Activated CD8-positive, alpha-beta T cell treated with anti-CD3 and anti-CD28 coated beads, Interleukin-2, amount 10 ng/mL, durations not matched to agents 7 days and 5 days (primary cell): ENCODE measurements around the gene SART3. TPM values are rescaled to one million over a fixed set of nuclear protein-coding genes. Genes with fewer than 3 reads are reported as not detected.
A peak's percentile ranks its signal among the peaks of the same experiment; 100 is the strongest.
"Not testable (repeated sequence)": the region's sequence is repeated elsewhere in the genome, so short reads cannot be mapped to it uniquely, and the experiment has no call there.

ENCODE experiments used
- ATAC-seq: fragments of 150-1000 bp; cut with Tn5 transposase; one replicate; pipeline ENCODE4 v1.10.0; 2021; ENCODE audit warnings: moderate library complexity
- CTCF ChIA-PET: fragments of 350-600 bp; sonication (Branson Sonifier 250); formaldehyde crosslinking; loops from one replicate; lab custom pipeline; 2021; ENCODE audit warnings: antibody characterized with exemption; lab: Charles Lee
- POLR2A ChIA-PET: fragments of 350-600 bp; sonication (Branson Sonifier 250); formaldehyde crosslinking; loops from one replicate; lab custom pipeline; 2021; ENCODE audit warnings: antibody characterized with exemption; lab: Charles Lee
- DNase-seq: peaks from one replicate; pipeline ENCODE4 v3.0.0-alpha.2; 2020
- H3K27ac Mint-ChIP-seq: one replicate; pipeline ENCODE4 v1.8.0; 2021; ENCODE audit warnings: mild to moderate bottlenecking, mixed read lengths
- H3K27me3 Mint-ChIP-seq: one replicate; pipeline ENCODE4 v1.8.0; 2021; ENCODE audit warnings: low read depth, mixed read lengths
- H3K36me3 Mint-ChIP-seq: one replicate; pipeline ENCODE4 v1.8.0; 2021; ENCODE audit warnings: low read depth, mixed read lengths
- H3K4me1 Mint-ChIP-seq: one replicate; pipeline ENCODE4 v1.8.0; 2021; ENCODE audit warnings: low read depth, mixed read lengths
- H3K4me3 Mint-ChIP-seq: one replicate; pipeline ENCODE4 v1.8.0; 2021; ENCODE audit warnings: mild to moderate bottlenecking, mixed read lengths
- H3K9me3 Mint-ChIP-seq: one replicate; pipeline ENCODE4 v1.8.0; 2022; ENCODE audit warnings: mixed read lengths; ENCODE audit not compliant: insufficient read depth
- total RNA-seq, 2 experiments: library from RNA; stranded (reverse); gene quantifications; one replicate each; pipeline ENCODE4 v1.2.3, GENCODE V29; 2021

The SART3 gene
- total RNA-seq, 2 experiments from 2014 or later = 67.9 to 76.9 TPM

DNA sequence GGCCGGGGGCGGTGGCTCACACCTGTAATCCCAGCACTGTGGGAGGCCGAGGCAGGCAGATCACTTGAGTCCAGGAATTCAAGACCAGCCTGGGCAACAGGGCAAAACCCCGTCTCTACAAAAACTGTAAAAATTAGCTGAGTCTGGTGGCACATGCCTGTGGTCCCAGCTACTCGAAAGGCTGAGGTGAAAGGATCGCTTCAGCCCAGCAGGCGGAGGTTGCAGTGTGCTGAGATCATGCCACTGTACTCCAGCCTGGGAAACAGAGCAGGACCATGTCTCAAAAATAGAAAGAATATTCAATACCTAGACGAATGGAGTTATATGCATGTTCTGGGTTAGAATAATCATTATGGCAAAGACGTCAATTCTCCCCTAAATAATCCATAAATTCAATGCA is 5.6 kb downstream of the SART3 start:
- DNase-seq = not testable (repeated sequence)

DNA sequence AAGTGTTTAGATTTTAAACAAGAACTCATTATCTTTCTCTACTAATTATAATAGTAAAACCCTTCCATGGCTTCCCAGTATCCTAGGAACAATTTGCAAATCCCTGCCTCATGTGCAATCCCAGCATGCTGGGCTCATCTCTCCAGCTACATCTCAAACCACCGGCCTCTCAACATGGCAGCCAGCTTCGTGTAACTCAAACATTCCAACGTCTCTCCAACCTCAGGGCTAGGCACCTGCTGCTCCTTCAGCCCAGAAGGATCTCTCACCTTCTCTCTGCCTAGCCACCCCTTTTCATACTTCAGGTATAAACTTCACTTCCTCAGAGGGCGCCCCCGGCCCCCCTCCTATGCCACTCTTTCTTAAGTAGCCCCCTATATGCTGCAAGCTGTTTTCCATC is 7.2 kb downstream of the SART3 start:
- H3K9me3 Mint-ChIP-seq = no peaks in the 10 kb centered on the region
- CTCF ChIA-PET = no interaction called here
- POLR2A ChIA-PET = no interaction called here
- H3K36me3 Mint-ChIP-seq = peaks cover 36% of the 10 kb centered on the region
- no peak overlapping the region for H3K27ac Mint-ChIP-seq
- ATAC-seq = no peak
- H3K4me1 Mint-ChIP-seq = peaks cover 63% of the 10 kb centered on the region
- no peak overlapping the region for H3K4me3 Mint-ChIP-seq
- DNase-seq = no peak
- H3K27me3 Mint-ChIP-seq = no peaks in the 10 kb centered on the region

More for the DNA sequence above, 5.6 kb downstream of the SART3 start:
- POLR2A ChIA-PET = interaction anchor here (0.6 kb wide), 1 partner anchor 1603 kb away, joined by 3 read pairs; no protein-coding TSS in a partner anchor
- Mint-ChIP-seq H3K36me3 (peaks cover 33% of the 10 kb centered on the region), H3K4me1 (peaks cover 69% of the 10 kb centered on the region)
- not testable (repeated sequence) for H3K27ac Mint-ChIP-seq, H3K4me3 Mint-ChIP-seq, H3K27me3 Mint-ChIP-seq, ATAC-seq, H3K9me3 Mint-ChIP-seq
- CTCF ChIA-PET = interaction anchor here (2.5 kb wide), 1 partner anchor 63 kb away, joined by 13 read pairs; no protein-coding TSS in a partner anchor

DNA sequence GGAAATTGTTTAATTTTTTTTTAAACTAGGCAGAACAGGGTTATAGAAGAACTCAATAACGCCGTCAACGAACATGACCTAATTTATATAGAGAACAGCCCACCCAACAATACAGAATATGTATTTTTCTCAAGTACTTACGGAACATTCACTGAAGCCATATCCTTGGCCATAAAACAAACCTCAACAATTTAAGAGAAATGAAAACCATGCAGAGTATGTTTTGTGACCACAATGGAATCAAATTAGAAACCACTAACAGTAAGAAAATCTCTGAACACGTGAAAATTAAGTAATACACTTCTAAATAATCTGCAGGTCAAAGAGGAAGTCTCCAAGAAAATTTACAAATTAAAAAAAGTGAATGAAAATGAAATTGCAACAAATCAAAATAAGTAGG is 9.4 kb downstream of the SART3 start:
- H3K4me1 Mint-ChIP-seq = peaks cover 51% of the 10 kb centered on the region
- no peak overlapping the region for H3K27ac Mint-ChIP-seq
- H3K9me3 Mint-ChIP-seq = no peaks in the 10 kb centered on the region
- CTCF ChIA-PET = no interaction called here
- peaks cover 36% of the 10 kb centered on the region for H3K36me3 Mint-ChIP-seq
- H3K27me3 Mint-ChIP-seq = no peaks in the 10 kb centered on the region
- no peak for DNase-seq
- ATAC-seq = peak; percentile 44
- H3K4me3 Mint-ChIP-seq = peak overlapping the region; percentile 10
- POLR2A ChIA-PET = no interaction called here

DNA sequence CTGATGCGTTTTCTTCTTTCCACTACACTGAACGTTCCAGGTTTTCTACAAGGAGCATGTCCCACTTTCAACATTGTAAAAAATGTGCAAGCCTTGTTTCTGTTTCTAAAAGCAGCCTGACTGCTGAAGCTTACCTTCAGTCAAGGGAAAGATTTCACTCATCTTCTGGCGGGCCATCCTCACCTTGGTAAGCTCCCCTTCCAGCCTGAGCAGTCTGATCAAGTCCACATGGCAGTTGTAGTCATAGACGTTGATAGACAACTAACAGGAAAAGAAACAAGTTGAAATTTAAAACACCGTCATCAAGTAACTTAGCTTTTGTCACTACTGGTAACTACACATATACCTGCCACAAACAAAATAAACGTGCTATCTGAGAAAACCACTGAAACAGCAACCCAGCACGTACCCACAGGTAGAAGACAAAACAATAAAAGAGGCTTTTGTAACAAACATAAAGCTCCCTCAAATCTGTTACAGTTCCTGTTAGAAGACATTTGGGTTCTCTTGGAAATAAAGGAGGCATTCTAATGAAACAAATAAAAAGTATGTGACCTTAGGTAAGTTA is 11.9 kb downstream of the SART3 start:
- Mint-ChIP-seq H3K4me1 (peaks cover 37% of the 10 kb centered on the region), H3K4me3 (no peak overlapping the region), H3K27me3 (no peaks in the 10 kb centered on the region), H3K9me3 (no peaks in the 10 kb centered on the region), H3K27ac (no peak overlapping the region), H3K36me3 (peaks cover 44% of the 10 kb centered on the region)
- CTCF ChIA-PET = interaction anchor here (1.1 to 2.3 kb wide), 3 partner anchors 11 to 115 kb away, joined by 4 to 10 read pairs (median 5); partner anchors contain the start of gene SART3
- peak; percentile 8 for DNase-seq
- POLR2A ChIA-PET = interaction anchor here (0.5 to 1.5 kb wide), 2 partner anchors 12 to 503 kb away, joined by 3 to 11 read pairs; partner anchors contain the start of genes SART3 and USP30
- no peak for ATAC-seq

DNA sequence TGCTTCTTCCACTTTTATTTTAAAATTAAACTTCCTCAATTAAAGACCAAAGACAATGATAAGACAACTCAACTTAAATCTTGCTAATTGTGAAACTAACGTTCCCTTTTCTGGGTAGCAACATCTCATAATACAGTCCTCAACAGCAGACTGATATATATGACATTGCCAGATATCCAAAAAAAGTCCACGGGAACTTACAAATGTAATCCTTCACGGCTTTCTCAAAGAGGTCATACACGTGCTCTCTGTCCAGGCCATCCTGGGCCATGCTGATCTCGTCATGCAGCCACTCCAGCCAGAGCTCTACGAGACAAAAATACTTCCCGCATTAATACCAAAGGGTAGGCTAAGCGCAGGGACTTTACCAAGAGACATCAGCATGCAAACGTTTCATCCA is 13.3 kb downstream of the SART3 start:
- ChIA-PET CTCF (no interaction called here), POLR2A (no interaction called here)
- Mint-ChIP-seq H3K4me1 (peaks cover 29% of the 10 kb centered on the region), H3K9me3 (no peaks in the 10 kb centered on the region), H3K36me3 (peaks cover 56% of the 10 kb centered on the region), H3K4me3 (no peak overlapping the region), H3K27ac (no peak overlapping the region), H3K27me3 (no peaks in the 10 kb centered on the region)
- DNase-seq (peak; percentile 11), ATAC-seq (no peak)

DNA sequence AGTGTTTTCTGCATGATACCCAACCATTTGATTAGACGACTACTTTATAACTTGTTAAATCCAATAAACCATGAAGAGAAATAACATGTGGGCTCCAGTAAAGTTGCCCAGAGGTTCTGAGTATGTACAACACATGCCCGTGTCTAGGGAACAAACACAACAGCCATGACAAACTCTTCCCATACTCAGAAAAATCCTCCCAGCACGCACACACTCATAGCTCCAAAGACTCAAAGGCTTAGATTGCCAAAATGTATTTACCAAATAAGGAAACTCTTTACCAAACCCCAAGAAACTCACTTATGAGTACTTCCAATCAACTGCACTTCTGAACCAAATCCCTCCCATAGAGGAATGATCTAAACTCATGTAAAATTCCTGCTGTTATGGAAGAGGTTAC is 17.3 kb downstream of the SART3 start:
- Mint-ChIP-seq H3K4me3 (no peak overlapping the region), H3K36me3 (peaks cover 49% of the 10 kb centered on the region), H3K27ac (no peak overlapping the region), H3K9me3 (no peaks in the 10 kb centered on the region), H3K27me3 (no peaks in the 10 kb centered on the region), H3K4me1 (peaks cover 2% of the 10 kb centered on the region)
- no peak for ATAC-seq
- CTCF ChIA-PET = interaction anchor here (0.7 to 1.4 kb wide), 2 partner anchors 9 to 31 kb away, joined by 3 read pairs; no protein-coding TSS in a partner anchor
- DNase-seq = peak; percentile 13
- POLR2A ChIA-PET = interaction anchor here (1.8 kb wide), 1 partner anchor 17 kb away, joined by 10 read pairs; the partner anchor contains the start of gene SART3

DNA sequence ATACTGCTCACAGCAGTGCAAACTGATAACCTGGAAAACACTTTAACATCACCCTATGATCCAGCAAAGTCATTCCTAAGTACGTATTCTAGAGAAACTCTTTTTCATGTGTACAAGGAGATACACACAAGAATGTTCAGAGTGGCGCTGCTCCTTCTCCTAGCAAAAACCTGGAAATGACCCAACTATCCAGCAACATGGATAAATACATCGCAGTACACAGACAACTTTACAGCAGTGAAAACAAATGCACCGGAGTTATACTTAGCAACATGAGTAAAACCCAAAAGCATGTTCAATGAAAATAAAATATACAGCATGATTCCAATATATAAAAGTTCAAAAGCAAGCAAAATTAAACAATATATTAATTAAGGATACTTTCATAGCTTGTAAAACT is 18.7 kb downstream of the SART3 start:
- ChIA-PET CTCF (interaction anchor here (0.6 kb wide), 1 partner anchor 12 kb away, joined by 3 read pairs; no protein-coding TSS in a partner anchor), POLR2A (no interaction called here)
- Mint-ChIP-seq H3K27ac (no peak overlapping the region), H3K4me1 (peaks cover 2% of the 10 kb centered on the region), H3K36me3 (peaks cover 50% of the 10 kb centered on the region), H3K9me3 (no peaks in the 10 kb centered on the region), H3K4me3 (no peak overlapping the region), H3K27me3 (no peaks in the 10 kb centered on the region)
- DNase-seq = no peak
- ATAC-seq = no peak

DNA sequence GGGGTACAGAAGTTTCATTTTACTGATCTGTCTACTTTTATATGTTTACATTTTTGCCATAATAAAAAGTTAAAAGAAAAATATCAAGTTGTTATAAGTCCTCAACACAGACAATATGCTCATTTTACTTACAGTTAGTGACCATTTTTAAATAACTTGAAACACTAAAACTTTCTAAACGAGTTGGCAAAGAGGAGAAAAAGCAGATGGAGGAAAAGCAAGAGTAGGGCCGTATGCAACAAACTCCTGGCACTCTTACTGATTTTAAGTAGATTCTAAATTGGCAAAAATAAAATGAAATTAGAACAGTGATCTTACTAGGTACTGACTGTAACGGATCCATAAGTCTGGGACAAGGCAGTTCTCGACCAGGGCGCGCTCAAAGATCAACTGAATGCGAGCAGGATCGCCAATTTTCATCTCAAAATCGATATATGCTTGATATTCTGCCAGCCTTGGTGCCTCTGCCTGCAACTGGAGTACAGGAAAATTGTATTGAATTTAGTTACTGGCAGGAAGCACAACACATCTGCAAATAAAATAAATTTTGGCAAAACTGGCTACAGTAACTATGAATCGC is 22.3 kb downstream of the SART3 start:
- H3K27ac Mint-ChIP-seq = no peak overlapping the region
- peaks cover 2% of the 10 kb centered on the region for H3K4me1 Mint-ChIP-seq
- ATAC-seq (no peak), DNase-seq (no peak)
- peaks cover 48% of the 10 kb centered on the region for H3K36me3 Mint-ChIP-seq
- no peak overlapping the region for H3K4me3 Mint-ChIP-seq
- POLR2A ChIA-PET = no interaction called here
- no peaks in the 10 kb centered on the region for H3K27me3 Mint-ChIP-seq
- CTCF ChIA-PET = no interaction called here
- H3K9me3 Mint-ChIP-seq = no peaks in the 10 kb centered on the region

DNA sequence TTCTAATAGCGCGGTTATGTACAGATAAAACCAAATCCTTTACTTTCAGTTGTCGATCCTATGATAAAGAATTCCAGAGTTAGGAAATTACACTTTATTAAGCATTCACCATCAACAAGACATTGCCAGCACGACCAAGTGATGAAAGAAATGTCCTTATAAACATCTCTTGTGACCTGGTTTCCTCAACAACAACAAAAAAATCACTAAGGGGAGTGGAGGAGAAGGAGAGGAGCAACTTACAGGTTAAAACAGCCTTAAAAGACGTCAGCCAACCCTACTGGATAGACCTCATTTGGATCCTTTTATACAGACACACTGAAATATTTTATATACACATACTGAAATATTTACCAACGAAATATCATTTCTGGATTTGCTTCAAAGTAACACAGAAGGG is 22.8 kb downstream of the SART3 start:
- peaks cover 2% of the 10 kb centered on the region for H3K4me1 Mint-ChIP-seq
- no peak overlapping the region for H3K4me3 Mint-ChIP-seq
- ATAC-seq (no peak), DNase-seq (no peak)
- no peaks in the 10 kb centered on the region for H3K27me3 Mint-ChIP-seq
- peaks cover 45% of the 10 kb centered on the region for H3K36me3 Mint-ChIP-seq
- POLR2A ChIA-PET = no interaction called here
- H3K27ac Mint-ChIP-seq = no peak overlapping the region
- CTCF ChIA-PET = interaction anchor here (1.6 to 2.8 kb wide), 2 partner anchors 26 to 80 kb away, joined by 5 to 11 read pairs; no protein-coding TSS in a partner anchor
- no peaks in the 10 kb centered on the region for H3K9me3 Mint-ChIP-seq

DNA sequence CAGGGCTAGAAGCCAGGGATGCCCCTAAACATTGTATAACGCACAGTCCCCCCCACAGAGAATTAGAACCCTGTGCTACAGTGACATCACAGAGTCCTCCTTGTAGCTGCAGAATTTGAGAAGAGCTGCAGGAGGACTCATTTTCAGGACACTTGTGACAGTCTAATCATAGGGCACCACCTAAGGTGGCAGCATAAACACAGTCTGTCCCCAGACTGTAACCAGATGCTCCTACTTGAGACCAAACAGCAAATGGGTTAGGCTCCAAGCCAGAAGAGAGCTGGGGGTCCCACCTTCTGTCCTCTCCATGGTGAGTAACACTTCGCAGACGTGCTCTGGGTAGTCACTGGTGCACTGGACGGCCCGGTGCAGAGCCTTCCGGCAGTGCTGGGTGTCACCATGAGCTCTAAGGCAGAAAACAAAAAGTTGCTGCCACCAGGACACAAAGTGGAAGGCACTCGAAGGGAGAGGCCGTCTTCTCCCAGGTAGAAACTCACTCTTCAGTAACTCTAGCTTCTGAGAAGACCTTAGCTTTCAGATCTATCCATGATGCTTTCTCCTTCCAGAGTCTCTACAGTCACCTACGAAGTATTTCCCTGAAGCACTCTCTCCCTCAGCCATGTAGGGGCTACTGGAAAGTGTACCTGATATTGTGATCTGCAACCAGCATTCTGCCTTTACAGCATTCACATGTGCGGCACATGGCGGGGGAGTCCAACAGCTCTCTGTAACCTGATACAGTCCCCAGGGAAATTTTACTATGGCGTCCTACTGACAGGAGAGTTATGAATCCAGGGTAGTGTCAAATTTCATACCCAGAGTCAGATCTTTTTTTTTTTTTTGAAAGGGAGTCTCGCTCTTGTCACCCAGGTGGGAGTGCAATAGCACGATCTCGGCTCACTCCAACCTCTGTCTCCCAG is 28.8 kb downstream of the SART3 start:
- Mint-ChIP-seq H3K27ac (no peak overlapping the region), H3K9me3 (no peaks in the 10 kb centered on the region), H3K36me3 (peaks cover 56% of the 10 kb centered on the region), H3K27me3 (no peaks in the 10 kb centered on the region), H3K4me3 (no peak overlapping the region), H3K4me1 (peaks cover 8% of the 10 kb centered on the region)
- ChIA-PET CTCF (interaction anchor here (1.7 kb wide), 1 partner anchor 17 kb away, joined by 4 read pairs; no protein-coding TSS in a partner anchor), POLR2A (no interaction called here)
- ATAC-seq (no peak), DNase-seq (no peak)

DNA sequence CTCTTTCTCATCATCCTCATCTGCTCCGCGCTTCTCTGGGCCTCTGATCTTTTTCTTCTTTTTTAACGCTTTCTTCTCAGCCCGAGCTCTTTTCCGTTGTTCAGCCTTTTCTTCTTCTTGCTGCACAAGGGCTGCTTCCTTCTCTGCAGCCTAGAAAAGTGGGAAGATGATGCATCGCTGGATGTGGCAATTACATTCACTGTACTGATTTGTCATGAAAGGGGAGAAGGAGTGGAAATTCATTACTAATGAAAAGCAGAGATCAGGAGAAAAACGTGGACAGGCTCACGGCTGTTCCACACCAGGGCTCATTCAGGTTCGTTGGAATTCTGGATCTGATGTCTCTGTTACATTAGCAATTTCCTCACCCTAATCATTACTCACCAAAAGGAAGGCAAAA is 30.8 kb downstream of the SART3 start:
- CTCF ChIA-PET = interaction anchor here (0.7 kb wide), 1 partner anchor 12 kb away, joined by 3 read pairs; no protein-coding TSS in a partner anchor
- DNase-seq (no peak), ATAC-seq (no peak)
- Mint-ChIP-seq H3K27ac (no peak overlapping the region), H3K36me3 (peaks cover 61% of the 10 kb centered on the region), H3K4me1 (peaks cover 16% of the 10 kb centered on the region), H3K4me3 (no peak overlapping the region), H3K27me3 (no peaks in the 10 kb centered on the region), H3K9me3 (no peaks in the 10 kb centered on the region)
- POLR2A ChIA-PET = no interaction called here
